Naive thymus-derived CD4-positive, alpha-beta T cell (primary cell): ENCODE measurements around the gene RSPO3. TPM values are rescaled to one million over a fixed set of nuclear protein-coding genes. Genes with fewer than 3 reads are reported as not detected.

Experiments
- ATAC-seq: fragments of 150-1000 bp; cut with Tn5 transposase; 2 replicates; pipeline ENCODE4 v1.10.0; 2021; ENCODE audit warnings: mild to moderate bottlenecking, moderate library complexity
- CTCF ChIA-PET: fragments of 350-600 bp; sonication (Branson Sonifier 250); formaldehyde crosslinking; loops from one replicate; lab custom pipeline; 2021; ENCODE audit warnings: antibody characterized with exemption; lab: Charles Lee
- POLR2A ChIA-PET: fragments of 350-600 bp; sonication (Branson Sonifier 250); formaldehyde crosslinking; loops from one replicate; lab custom pipeline; 2021; ENCODE audit warnings: antibody characterized with exemption, inconsistent platforms; lab: Charles Lee
- DNase-seq, 9 donors: peaks; one replicate each; pipeline versions ENCODE4 v3.0.0 to v3.0.0-alpha.2; 2020 to 2022; ENCODE audit warnings: mixed read lengths in 1 of 9
- H3K27ac ChIP-seq: one replicate; pipeline ENCODE4 v1.7.0; 2013; ENCODE audit warnings: mild to moderate bottlenecking, low read depth, low read length, moderate library complexity
- H3K27me3 ChIP-seq, 2 donors: one replicate each; pipeline ENCODE4 v1.7.0; 2013; ENCODE audit warnings: low read length in 2 of 2, mild to moderate bottlenecking in 2 of 2, moderate library complexity in 2 of 2; ENCODE audit not compliant: control insufficient read depth in 2 of 2, insufficient read depth in 2 of 2
- H3K36me3 ChIP-seq, 3 experiments: 1 replicate in 2 of 3; 2 replicates in 1 of 3; pipeline ENCODE4 v1.7.0; 2013; ENCODE audit warnings: low read length in 3 of 3, mild to moderate bottlenecking in 3 of 3, moderate library complexity in 1 of 3; ENCODE audit not compliant: insufficient read depth in 3 of 3, control insufficient read depth in 2 of 3
- H3K4me1 ChIP-seq, 2 donors: one replicate each; pipeline ENCODE4 v1.7.0; 2013; ENCODE audit warnings: low read length in 2 of 2, mild to moderate bottlenecking in 2 of 2, moderate library complexity in 1 of 2; ENCODE audit not compliant: control insufficient read depth in 2 of 2, insufficient read depth in 2 of 2
- H3K4me3 ChIP-seq: 2 replicates; pipeline ENCODE4 v1.7.0; 2013; ENCODE audit warnings: mild to moderate bottlenecking, low read length
- H3K9me3 ChIP-seq, 3 experiments: 1 replicate in 2 of 3; 2 replicates in 1 of 3; pipeline ENCODE4 v1.7.0; 2013; ENCODE audit warnings: low read length in 3 of 3; ENCODE audit not compliant: control insufficient read depth in 2 of 3
- H3K27ac Mint-ChIP-seq, 9 donors: one replicate each; pipeline ENCODE4 v1.8.0; 2020 to 2022; ENCODE audit warnings: mixed read lengths in 9 of 9, mild to moderate bottlenecking in 8 of 9, moderate library complexity in 5 of 9, inconsistent platforms in 2 of 9
- H3K27me3 Mint-ChIP-seq, 5 donors: one replicate each; pipeline ENCODE4 v1.8.0; 2021 to 2022; ENCODE audit warnings: mixed read lengths in 5 of 5, mild to moderate bottlenecking in 1 of 5
- H3K36me3 Mint-ChIP-seq, 5 donors: one replicate each; pipeline ENCODE4 v1.8.0; 2020 to 2022; ENCODE audit warnings: mixed read lengths in 5 of 5, mild to moderate bottlenecking in 3 of 5, inconsistent platforms in 1 of 5
- H3K4me1 Mint-ChIP-seq, 7 donors: one replicate each; pipeline ENCODE4 v1.8.0; 2020 to 2022; ENCODE audit warnings: mixed read lengths in 7 of 7, mild to moderate bottlenecking in 3 of 7, inconsistent platforms in 1 of 7
- H3K4me3 Mint-ChIP-seq, 10 donors: one replicate each; pipeline ENCODE4 v1.8.0; 2020 to 2022; ENCODE audit warnings: mild to moderate bottlenecking in 10 of 10, mixed read lengths in 10 of 10, moderate library complexity in 6 of 10, inconsistent platforms in 2 of 10
- H3K9me3 Mint-ChIP-seq, 11 donors: one replicate each; pipeline ENCODE4 v1.8.0; 2020 to 2022; ENCODE audit warnings: mixed read lengths in 11 of 11, mild to moderate bottlenecking in 4 of 11, inconsistent platforms in 1 of 11, moderate library complexity in 1 of 11
- intact Hi-C, 2 donors: fragments of 100-400 bp; cut with micrococcal nuclease; formaldehyde crosslinking; loops; one replicate each; pipeline ENCODE4 v1.15.1; 2023
- polyA plus RNA-seq, 2 donors: library from polyadenylated mRNA; unstranded; fragments of 300-500 nt; fragmentation: Illumina TruSeq; gene quantifications; one replicate each; pipeline ENCODE4 v1.2.3, GENCODE V29; 2021
- total RNA-seq, 6 experiments: library from RNA in 5 of 6; stranded (reverse) in 5 of 6; gene quantifications; 1 replicate in 5 of 6; 2 replicates in 1 of 6; pipeline ENCODE4 v1.2.3 and lab custom pipeline; 2021 to 2026

RSPO3 gene
- total and polyA plus RNA-seq, 7 experiments from 2014 or later, result not detected

DNA sequence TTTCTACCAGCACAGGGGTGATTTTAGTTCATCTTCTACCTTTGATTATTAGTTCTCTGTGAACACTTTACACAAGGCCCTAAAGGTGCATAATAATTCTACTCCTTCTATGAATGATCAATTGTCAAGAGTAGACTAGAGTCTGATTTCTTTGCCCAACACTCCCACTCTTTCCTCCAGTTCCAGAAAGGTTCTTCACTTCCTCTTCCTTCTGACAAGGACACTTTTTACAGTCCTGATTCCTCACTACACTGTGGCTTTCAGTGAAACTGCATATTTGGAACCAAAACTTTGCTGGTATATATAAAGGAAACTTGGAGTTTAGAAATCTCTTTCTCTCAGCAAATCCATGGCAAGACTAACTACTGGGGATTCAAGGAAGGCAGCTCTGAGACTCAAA is 10.6 kb upstream of the RSPO3 start:
- no peak overlapping the region for H3K27ac Mint-ChIP-seq
- Histone ChIP-seq H3K36me3 (no peaks in the 10 kb centered on the region), H3K9me3 (no peaks in the 10 kb centered on the region), H3K27ac (no peak overlapping the region), H3K4me1 (no peaks in the 10 kb centered on the region), H3K4me3 (no peak overlapping the region), H3K27me3 (peaks cover 0 to 3% of the 10 kb centered on the region in 2 donors)
- no peak for ATAC-seq
- DNase-seq, result no peak
- ChIA-PET POLR2A (no interaction called here), CTCF (no interaction called here)
- H3K27me3 Mint-ChIP-seq, result peaks cover 24 to 44% (median 31%) of the 10 kb centered on the region in 5 donors
- H3K4me1 Mint-ChIP-seq, result peaks cover 0 to 3% (median 0%) of the 10 kb centered on the region in 7 donors
- intact Hi-C loops, result no loop called here
- no peak overlapping the region for H3K4me3 Mint-ChIP-seq
- peaks cover 0 to 1% (median 0%) of the 10 kb centered on the region in 11 donors for H3K9me3 Mint-ChIP-seq
- no peaks in the 10 kb centered on the region for H3K36me3 Mint-ChIP-seq

DNA sequence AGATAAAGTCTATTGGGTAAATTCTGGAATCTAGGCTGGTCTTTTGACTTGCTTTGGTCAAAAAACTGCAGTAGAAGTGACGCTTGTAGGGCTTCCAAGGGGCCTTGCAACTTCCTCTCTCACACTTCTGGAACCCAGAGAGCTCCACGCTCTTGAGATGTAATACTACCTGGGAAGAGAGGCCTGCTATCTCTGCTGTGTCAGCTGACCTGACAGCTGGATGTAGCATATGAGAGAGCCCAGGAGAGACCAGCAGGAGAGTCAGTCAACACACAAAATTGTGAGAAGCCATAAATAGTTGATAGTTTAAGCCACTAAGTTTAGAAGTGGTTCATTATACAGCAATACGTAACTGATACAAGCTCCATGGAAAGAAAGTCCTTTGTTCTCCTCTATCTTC is 7.8 kb upstream of the RSPO3 start:
- DNase-seq, result no peak
- no peak overlapping the region for H3K4me3 Mint-ChIP-seq
- peaks cover 31 to 59% (median 45%) of the 10 kb centered on the region in 5 donors for H3K27me3 Mint-ChIP-seq
- ChIA-PET CTCF (interaction anchor here (1.0 kb wide), 1 partner anchor 9 kb away, joined by 5 read pairs; no protein-coding TSS in a partner anchor), POLR2A (no interaction called here)
- H3K4me1 Mint-ChIP-seq, result peaks cover 0 to 3% (median 0%) of the 10 kb centered on the region in 7 donors
- no peak for ATAC-seq
- H3K36me3 Mint-ChIP-seq, result no peaks in the 10 kb centered on the region
- H3K4me3 ChIP-seq, result no peak overlapping the region
- H3K36me3 ChIP-seq, result no peaks in the 10 kb centered on the region
- peaks cover 0 to 1% (median 0%) of the 10 kb centered on the region in 11 donors for H3K9me3 Mint-ChIP-seq
- no peaks in the 10 kb centered on the region for H3K9me3 ChIP-seq
- H3K4me1 ChIP-seq, result no peaks in the 10 kb centered on the region
- no peaks in the 10 kb centered on the region for H3K27me3 ChIP-seq
- H3K27ac Mint-ChIP-seq, result no peak overlapping the region
- intact Hi-C loops, result no loop called here
- no peak overlapping the region for H3K27ac ChIP-seq

DNA sequence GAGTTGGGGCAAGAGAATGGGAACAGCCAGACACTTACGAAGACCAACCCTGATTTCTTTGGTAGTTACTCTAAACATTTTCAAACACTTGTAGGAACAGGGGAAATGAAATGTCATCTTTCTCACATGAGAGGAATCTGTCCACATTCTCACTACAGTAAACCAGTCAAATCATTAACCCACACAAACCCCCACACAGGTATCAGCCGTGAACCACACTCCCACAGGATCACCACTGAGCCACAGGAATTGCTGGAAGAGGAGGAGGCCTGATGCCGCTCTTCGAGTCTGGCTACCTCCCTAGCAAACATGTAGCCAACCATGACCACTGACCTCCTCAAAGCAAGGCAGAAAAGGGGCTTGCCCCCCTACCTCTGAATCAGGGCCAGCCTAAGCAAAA is 6.9 kb upstream of the RSPO3 start:
- no peaks in the 10 kb centered on the region for H3K36me3 Mint-ChIP-seq
- ChIA-PET CTCF (no interaction called here), POLR2A (no interaction called here)
- no peak for DNase-seq
- no peaks in the 10 kb centered on the region for H3K4me1 ChIP-seq
- H3K36me3 ChIP-seq, result no peaks in the 10 kb centered on the region
- ATAC-seq, result no peak
- H3K4me3 Mint-ChIP-seq, result no peak overlapping the region
- H3K9me3 ChIP-seq, result no peaks in the 10 kb centered on the region
- peaks cover 0 to 5% of the 10 kb centered on the region in 2 donors for H3K27me3 ChIP-seq
- no peak overlapping the region for H3K4me3 ChIP-seq
- no peak overlapping the region for H3K27ac Mint-ChIP-seq
- peaks cover 0 to 1% (median 0%) of the 10 kb centered on the region in 11 donors for H3K9me3 Mint-ChIP-seq
- intact Hi-C loops, result no loop called here
- peaks cover 36 to 64% (median 49%) of the 10 kb centered on the region in 5 donors for H3K27me3 Mint-ChIP-seq
- peaks cover 0 to 3% (median 0%) of the 10 kb centered on the region in 7 donors for H3K4me1 Mint-ChIP-seq
- H3K27ac ChIP-seq, result no peak overlapping the region

DNA sequence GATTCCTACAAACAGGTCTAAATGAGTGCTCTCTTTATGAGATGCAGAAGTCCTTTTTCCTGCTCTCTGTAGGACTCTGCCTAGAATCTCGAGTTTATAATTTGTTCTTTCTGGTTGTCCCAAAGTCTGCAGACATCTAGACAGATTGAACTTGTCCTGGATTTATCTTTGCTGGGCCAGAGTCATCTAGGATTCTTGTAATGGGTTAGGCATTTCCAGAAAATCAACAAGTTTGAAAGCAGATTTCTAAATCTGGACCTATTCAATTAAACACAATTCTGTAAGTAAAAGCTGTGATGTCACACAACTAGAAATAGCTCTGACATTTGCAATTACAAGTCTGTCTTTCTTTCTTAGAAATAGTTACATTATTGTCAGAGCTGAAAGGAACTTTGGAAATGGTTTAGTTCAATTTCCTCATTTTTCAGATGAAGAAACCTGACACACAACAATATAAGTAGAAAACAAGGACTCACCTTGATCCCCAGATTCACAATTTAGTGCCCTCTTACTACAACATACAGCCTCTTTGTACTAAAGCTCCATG is 4.2 kb upstream of the RSPO3 start:
- intact Hi-C loops, result no loop called here
- Mint-ChIP-seq H3K4me3 (no peak overlapping the region), H3K27ac (no peak overlapping the region), H3K4me1 (peaks cover 4 to 15% (median 11%) of the 10 kb centered on the region in 7 donors), H3K9me3 (peaks cover 0 to 1% (median 0%) of the 10 kb centered on the region in 11 donors), H3K27me3 (peaks cover 42 to 70% (median 55%) of the 10 kb centered on the region in 5 donors), H3K36me3 (no peaks in the 10 kb centered on the region)
- peaks cover 0 to 5% of the 10 kb centered on the region in 2 donors for H3K27me3 ChIP-seq
- ATAC-seq, result no peak
- POLR2A ChIA-PET, result no interaction called here
- no peak overlapping the region for H3K27ac ChIP-seq
- H3K4me1 ChIP-seq, result no peaks in the 10 kb centered on the region
- no peaks in the 10 kb centered on the region for H3K9me3 ChIP-seq
- H3K4me3 ChIP-seq, result no peak overlapping the region
- DNase-seq, result no peak
- no peaks in the 10 kb centered on the region for H3K36me3 ChIP-seq
- CTCF ChIA-PET, result interaction anchor here (0.5 kb wide), 1 partner anchor 1283 kb away, joined by 3 read pairs; no protein-coding TSS in a partner anchor

DNA sequence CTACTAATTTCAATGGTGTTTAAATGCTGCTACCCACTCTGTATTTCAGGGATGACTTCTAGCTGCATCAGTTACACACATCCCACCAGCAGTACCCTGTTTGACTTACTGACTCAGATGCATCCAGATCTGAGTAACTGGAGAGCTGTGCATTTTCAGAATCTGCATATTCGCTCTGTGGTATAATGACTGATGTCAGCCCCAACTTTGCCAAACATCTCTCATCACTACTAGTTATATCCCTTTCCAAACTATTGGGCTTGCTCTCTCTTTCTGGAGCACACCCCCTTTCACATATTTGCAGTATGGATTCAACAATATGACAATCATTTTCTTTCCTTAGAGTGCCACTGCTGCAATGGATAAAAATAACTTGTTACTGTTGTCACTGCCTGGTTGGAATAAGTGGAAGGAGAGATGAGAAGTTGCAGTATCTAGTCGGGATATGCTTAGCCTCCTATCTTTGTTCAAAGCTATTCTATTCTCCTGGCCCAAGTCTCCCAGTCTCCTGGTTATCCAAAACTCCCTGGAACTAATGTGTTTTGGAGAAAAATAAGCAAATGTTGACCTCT is 3.3 kb upstream of the RSPO3 start:
- Histone ChIP-seq H3K27me3 (peaks cover 0 to 5% of the 10 kb centered on the region in 2 donors), H3K36me3 (no peaks in the 10 kb centered on the region), H3K4me3 (no peak overlapping the region), H3K9me3 (no peaks in the 10 kb centered on the region), H3K27ac (no peak overlapping the region), H3K4me1 (no peaks in the 10 kb centered on the region)
- Mint-ChIP-seq H3K27me3 (peaks cover 46 to 75% (median 59%) of the 10 kb centered on the region in 5 donors), H3K4me1 (peaks cover 8 to 19% (median 15%) of the 10 kb centered on the region in 7 donors), H3K4me3 (no peak overlapping the region), H3K27ac (no peak overlapping the region), H3K9me3 (peaks cover 0 to 1% (median 0%) of the 10 kb centered on the region in 11 donors), H3K36me3 (no peaks in the 10 kb centered on the region)
- DNase-seq (no peak), ATAC-seq (no peak)
- ChIA-PET POLR2A (no interaction called here), CTCF (interaction anchor here (0.5 to 0.7 kb wide), 2 partner anchors 187 to 848 kb away, joined by 3 to 4 read pairs; no protein-coding TSS in a partner anchor)
- intact Hi-C loops, result no loop called here

DNA sequence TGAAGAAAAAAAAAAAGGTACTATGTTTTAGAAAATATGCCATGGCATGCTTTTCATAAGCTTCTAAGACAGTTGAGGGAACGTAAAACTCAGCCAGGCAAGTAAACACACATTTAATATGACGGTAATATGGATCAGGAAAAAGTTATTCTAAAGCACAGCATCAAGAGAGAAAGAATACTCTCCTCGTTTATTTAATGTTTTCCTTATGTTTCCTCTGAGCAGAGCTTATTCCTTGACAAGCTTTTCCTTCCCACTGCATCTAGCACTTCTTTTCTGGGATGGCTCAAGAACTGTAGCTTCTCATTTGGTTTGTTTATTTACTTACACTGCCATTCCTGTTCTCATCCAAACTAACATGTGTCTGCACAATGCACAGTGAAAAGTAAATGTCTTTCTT is 2.7 kb upstream of the RSPO3 start:
- intact Hi-C loops, result no loop called here
- H3K27me3 ChIP-seq, result peaks cover 2 to 5% of the 10 kb centered on the region in 2 donors
- ChIA-PET POLR2A (no interaction called here), CTCF (interaction anchor here (0.7 kb wide), 1 partner anchor 849 kb away, joined by 4 read pairs; no protein-coding TSS in a partner anchor)
- H3K27ac ChIP-seq, result no peak overlapping the region
- ATAC-seq (no peak), DNase-seq (no peak)
- peaks cover 49 to 78% (median 60%) of the 10 kb centered on the region in 5 donors for H3K27me3 Mint-ChIP-seq
- peaks cover 9 to 20% (median 15%) of the 10 kb centered on the region in 7 donors for H3K4me1 Mint-ChIP-seq
- no peak overlapping the region for H3K4me3 ChIP-seq
- H3K4me3 Mint-ChIP-seq, result no peak overlapping the region
- no peaks in the 10 kb centered on the region for H3K36me3 ChIP-seq
- H3K9me3 Mint-ChIP-seq, result peaks cover 0 to 1% (median 0%) of the 10 kb centered on the region in 11 donors
- H3K4me1 ChIP-seq, result no peaks in the 10 kb centered on the region
- H3K36me3 Mint-ChIP-seq, result no peaks in the 10 kb centered on the region
- no peak overlapping the region for H3K27ac Mint-ChIP-seq
- H3K9me3 ChIP-seq, result no peaks in the 10 kb centered on the region
